Measurements from ENCODE around the gene CHAC1.

The CHAC1 gene

GRCh38 chr15:40990789-40991188 is 37.5 kb downstream of the CHAC1 start:
- no peak for DNase-seq

- no peak for DNase-seq
These were observed 38.1 kb downstream of the CHAC1 start for GRCh38 chr15:40991355-40991754.

- DNase-seq: no peak
These were observed 39.0 kb downstream of the CHAC1 start for GRCh38 chr15:40992241-40992741.

GRCh38 chr15:40992825-40993224 is 39.6 kb downstream of the CHAC1 start:
- no peak for DNase-seq

GRCh38 chr15:40995656-40996055 is 42.4 kb downstream of the CHAC1 start:
- DNase-seq: no peak

GRCh38 chr15:40999190-40999589 is 45.9 kb downstream of the CHAC1 start:
- DNase-seq: no peak

- no peak for DNase-seq
These were observed 48.4 kb downstream of the CHAC1 start for GRCh38 chr15:41001524-41002214.

GRCh38 chr15:41004490-41004889 is 51.2 kb downstream of the CHAC1 start:
- no peak for DNase-seq

Measured in bone marrow (tissue), 2 donors.